ENCODE measurements around the gene C11orf24.
A peak's percentile ranks its signal among the peaks of the same experiment; 100 is the strongest.
"Not testable (repeated sequence)": the region's sequence is repeated elsewhere in the genome, so short reads cannot be mapped to it uniquely, and the experiment has no call there.

The C11orf24 gene

DNA sequence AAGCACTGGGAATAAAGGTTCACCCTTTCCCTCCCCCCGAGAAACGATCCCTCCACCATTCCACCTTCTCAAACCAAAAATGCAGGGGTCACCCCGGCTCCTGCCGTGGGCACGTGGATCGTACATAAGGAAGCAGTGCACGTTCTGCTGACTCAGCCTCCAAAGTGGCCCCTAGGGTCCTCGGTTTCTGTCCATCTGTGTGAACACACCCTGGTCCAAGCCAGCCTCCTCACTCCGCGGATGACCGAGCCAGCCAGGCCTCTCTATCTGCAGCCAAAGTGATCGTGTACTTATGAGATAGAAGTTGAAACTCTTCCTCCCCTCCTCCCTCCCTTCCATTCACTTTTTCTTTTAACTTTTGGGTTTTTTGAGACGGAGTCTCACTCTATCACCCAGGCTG lies 16.2 kb downstream of the C11orf24 start:
- no peak for ATAC-seq
- no peak for DNase-seq (ENCODE audit: low spot score in 2 of 2)
- peaks cover 4% of the 10 kb centered on the region for H3K36me3 Mint-ChIP-seq
- no peak overlapping the region for H3K27ac Mint-ChIP-seq
- H3K4me1 Mint-ChIP-seq, result peaks cover 9% of the 10 kb centered on the region
- H3K9me3 Mint-ChIP-seq, result no peaks in the 10 kb centered on the region
- H3K4me3 Mint-ChIP-seq, result no peak overlapping the region

DNA sequence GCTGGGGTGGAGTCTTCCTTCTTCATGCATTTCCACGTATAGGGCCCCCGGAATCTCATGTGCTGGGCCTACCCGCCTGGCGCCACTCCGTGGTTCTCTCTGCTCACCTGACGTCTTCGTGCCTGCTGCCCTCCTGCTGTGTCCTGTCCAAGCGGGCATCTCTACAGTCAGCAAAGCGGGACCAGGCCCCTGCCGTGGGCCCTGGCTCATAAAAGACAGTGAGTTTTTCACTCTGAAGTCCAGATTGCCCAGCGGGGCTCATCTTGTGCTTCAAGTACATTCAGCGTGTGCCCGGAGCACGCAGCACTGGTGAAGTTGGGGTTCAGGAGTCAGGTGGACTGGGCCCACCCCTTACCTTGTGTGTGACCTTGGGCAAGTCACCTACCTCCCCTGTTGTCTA lies 17.4 kb downstream of the C11orf24 start:
- H3K27ac Mint-ChIP-seq, result no peak overlapping the region
- no peak overlapping the region for H3K4me3 Mint-ChIP-seq
- DNase-seq (ENCODE audit: low spot score in 2 of 2) (no peak), ATAC-seq (no peak)
- H3K4me1 Mint-ChIP-seq, result peaks cover 9% of the 10 kb centered on the region
- H3K36me3 Mint-ChIP-seq, result no peaks in the 10 kb centered on the region
- peaks cover 2% of the 10 kb centered on the region for H3K9me3 Mint-ChIP-seq

DNA sequence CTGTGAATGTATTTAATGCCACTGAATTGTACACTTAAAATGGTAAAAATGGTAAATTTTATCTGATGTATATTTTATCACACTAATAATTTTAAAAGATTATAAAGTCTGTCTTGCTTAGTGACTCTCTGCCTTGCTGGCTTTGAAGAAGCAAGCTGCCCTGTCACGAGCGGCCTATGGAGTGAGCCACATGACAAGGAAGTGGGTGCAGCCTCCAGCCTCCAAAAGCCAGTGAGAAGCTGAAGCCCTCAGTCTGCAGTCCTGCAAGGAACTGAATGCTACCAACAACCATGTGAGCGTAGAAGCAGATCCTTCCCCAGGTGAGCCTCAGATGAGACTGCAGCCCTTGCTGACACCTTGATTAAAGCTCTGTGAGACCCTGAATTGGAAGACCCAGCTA lies 20.0 kb downstream of the C11orf24 start:
- H3K36me3 Mint-ChIP-seq, result no peaks in the 10 kb centered on the region
- ATAC-seq (no peak), DNase-seq (ENCODE audit: low spot score in 2 of 2) (no peak)
- no peaks in the 10 kb centered on the region for H3K4me1 Mint-ChIP-seq
- H3K4me3 Mint-ChIP-seq, result no peak overlapping the region
- H3K9me3 Mint-ChIP-seq, result peaks cover 2% of the 10 kb centered on the region
- no peak overlapping the region for H3K27ac Mint-ChIP-seq

DNA sequence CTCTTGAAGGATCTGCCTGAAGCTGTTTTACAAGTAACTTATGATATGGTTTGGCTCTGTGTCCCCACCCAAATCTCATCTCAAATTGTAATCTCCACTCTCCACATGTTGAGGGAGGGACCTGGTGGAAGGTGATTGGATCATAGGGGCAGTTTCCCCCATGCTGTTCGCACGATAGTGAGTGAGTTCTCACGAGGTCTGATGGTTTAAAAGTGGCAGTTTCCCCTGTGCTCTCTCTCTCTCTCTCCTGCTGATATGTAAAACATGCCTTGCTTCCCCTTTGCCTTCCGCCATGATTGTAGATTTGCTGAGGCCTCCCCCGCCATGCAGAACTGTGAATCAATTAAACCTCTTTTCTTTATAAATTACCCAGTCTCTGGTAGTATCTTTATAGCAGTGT lies 26.9 kb downstream of the C11orf24 start:
- DNase-seq (ENCODE audit: low spot score in 2 of 2); H3K4me3 Mint-ChIP-seq; H3K36me3 Mint-ChIP-seq; H3K9me3 Mint-ChIP-seq; ATAC-seq; H3K27ac Mint-ChIP-seq; H3K4me1 Mint-ChIP-seq: not testable (repeated sequence)

DNA sequence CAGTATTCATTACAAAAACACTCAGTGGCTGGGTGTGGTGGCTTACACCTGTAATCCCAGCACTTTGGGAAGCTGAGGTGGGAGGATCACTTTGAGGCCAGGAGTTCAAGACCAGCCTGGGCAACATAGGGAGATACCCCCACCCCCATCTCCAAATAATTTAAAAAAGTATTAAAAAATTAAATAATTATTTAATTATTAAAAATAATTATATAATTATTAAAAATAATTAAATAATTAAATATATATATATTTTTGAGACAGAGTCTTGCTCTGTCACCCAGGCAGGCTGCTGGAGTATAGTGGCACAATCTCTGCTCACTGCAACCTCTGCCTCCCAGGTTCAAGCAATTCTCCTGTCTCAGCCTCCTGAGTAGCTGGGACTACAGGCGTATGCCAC lies 27.9 kb downstream of the C11orf24 start:
- not testable (repeated sequence) for ATAC-seq; H3K27ac Mint-ChIP-seq; DNase-seq (ENCODE audit: low spot score in 2 of 2); H3K4me3 Mint-ChIP-seq; H3K9me3 Mint-ChIP-seq; H3K36me3 Mint-ChIP-seq; H3K4me1 Mint-ChIP-seq

DNA sequence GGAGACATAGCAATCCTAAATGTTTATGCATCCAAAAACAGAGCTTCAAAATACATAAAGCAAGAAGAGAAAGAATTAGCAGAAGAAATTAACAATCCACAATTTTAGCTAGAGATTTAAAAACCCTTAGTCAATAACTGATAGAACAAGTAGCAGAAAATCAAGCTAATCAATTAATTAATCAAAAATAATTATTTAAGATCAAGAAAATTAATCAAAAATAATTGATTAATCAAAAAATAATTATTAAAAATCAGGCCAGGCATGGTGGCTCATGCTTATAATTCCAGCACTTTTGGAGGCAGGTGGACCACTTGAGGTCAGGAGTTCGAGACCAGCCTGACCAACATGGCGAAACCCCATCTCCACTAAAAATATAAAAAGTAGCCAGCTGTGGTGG lies 29.2 kb downstream of the C11orf24 start:
- DNase-seq (ENCODE audit: low spot score in 2 of 2), result no peak
- Mint-ChIP-seq H3K4me1 (no peaks in the 10 kb centered on the region), H3K36me3 (no peaks in the 10 kb centered on the region), H3K9me3 (no peaks in the 10 kb centered on the region), H3K4me3 (no peak overlapping the region), H3K27ac (no peak overlapping the region)
- no peak for ATAC-seq

DNA sequence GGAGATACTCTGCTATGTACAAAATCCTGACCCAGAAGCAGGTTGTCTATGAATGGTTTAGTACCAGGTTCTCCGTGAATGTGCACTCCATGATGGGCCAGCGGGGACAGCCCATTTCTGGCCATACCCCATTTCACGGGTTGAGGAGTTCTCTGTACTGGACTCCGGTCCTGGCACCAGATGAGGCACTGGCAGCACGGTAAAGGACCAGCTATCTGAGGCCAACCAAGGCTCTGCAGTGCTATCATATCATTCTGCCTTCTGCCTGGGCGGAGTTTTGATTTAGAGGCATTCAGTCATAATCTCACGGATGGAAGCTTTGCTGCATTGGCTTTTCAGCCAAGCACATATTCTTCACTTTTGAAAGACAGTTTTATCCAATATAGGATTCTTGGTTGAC lies 40.2 kb downstream of the C11orf24 start:
- peaks cover 9% of the 10 kb centered on the region for H3K9me3 Mint-ChIP-seq
- H3K27ac Mint-ChIP-seq, result no peak overlapping the region
- H3K36me3 Mint-ChIP-seq, result no peaks in the 10 kb centered on the region
- H3K4me3 Mint-ChIP-seq, result no peak overlapping the region
- ATAC-seq (no peak), DNase-seq (ENCODE audit: low spot score in 2 of 2) (no peak)
- no peaks in the 10 kb centered on the region for H3K4me1 Mint-ChIP-seq

DNA sequence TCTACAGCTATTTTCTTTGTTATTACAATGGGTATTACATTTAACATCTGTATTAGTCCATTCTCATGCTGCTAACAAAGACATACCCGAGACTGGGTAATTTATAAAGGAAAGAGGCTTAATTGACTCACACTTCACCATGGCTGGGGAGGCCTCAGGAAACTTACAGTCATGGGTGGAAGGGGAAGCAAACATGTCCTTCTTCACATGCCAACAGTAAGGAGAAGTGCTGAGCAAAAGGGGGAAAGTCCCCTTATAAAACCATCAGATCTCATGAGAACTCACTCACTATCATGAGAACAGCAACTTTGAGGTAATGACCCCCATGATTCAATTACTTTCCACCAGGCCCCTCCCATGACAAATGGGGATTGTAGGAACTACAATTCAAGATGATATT lies 42.2 kb downstream of the C11orf24 start:
- Mint-ChIP-seq H3K4me1 (no peaks in the 10 kb centered on the region), H3K36me3 (no peaks in the 10 kb centered on the region), H3K27ac (no peak overlapping the region), H3K9me3 (peaks cover 9% of the 10 kb centered on the region), H3K4me3 (no peak overlapping the region)
- DNase-seq (ENCODE audit: low spot score in 2 of 2) (no peak), ATAC-seq (no peak)

DNA sequence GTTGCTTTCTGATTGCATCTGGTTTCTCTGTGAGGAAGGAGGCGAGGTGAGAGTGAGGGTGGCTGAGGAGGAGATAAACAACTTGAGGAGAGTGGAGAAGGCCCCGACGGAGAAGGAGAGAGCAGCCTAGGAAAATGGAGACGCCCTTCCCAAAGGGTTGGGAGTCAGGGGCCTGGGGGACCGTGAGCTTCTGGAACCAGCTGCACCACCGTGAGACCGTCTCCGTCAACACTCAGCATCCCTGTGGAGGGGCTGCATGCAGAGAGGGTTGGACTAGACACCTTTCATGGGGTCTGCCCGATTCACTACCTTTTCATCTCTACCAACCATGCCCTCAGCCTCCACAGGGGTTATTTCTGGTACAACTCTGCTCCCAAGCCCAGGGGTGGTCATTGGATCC lies 45.4 kb downstream of the C11orf24 start:
- ATAC-seq, result no peak

DNA sequence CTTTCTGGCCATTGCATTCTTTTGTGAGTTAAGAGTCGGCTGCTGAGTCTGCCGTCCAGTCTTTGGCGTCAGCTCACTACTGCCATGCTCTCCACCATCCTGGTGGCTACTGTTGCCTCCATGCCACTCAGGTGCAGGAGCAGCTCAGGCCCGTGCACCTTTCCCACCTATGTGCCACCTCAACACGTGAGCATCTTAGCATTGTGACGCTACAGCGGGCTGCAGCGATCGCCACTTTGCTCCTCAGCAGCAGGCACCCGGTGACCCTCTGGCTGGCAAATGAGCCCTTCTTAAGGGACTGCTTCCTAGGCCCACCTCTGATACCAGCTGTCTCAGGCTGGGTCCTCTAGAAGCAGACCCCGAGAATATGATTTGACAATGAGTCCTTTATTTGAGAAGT lies 47.2 kb downstream of the C11orf24 start:
- no peaks in the 10 kb centered on the region for H3K36me3 Mint-ChIP-seq
- no peak overlapping the region for H3K4me3 Mint-ChIP-seq
- H3K27ac Mint-ChIP-seq, result no peak overlapping the region
- ATAC-seq, result no peak
- DNase-seq (ENCODE audit: low spot score in 2 of 2), result no peak
- H3K9me3 Mint-ChIP-seq, result peaks cover 7% of the 10 kb centered on the region
- no peaks in the 10 kb centered on the region for H3K4me1 Mint-ChIP-seq

More for the DNA sequence above, 45.4 kb downstream of the C11orf24 start:
- DNase-seq (ENCODE audit: low spot score in 2 of 2), result no peak
- Mint-ChIP-seq H3K9me3 (peaks cover 9% of the 10 kb centered on the region), H3K36me3 (no peaks in the 10 kb centered on the region), H3K27ac (no peak overlapping the region), H3K4me3 (no peak overlapping the region), H3K4me1 (no peaks in the 10 kb centered on the region)

DNA sequence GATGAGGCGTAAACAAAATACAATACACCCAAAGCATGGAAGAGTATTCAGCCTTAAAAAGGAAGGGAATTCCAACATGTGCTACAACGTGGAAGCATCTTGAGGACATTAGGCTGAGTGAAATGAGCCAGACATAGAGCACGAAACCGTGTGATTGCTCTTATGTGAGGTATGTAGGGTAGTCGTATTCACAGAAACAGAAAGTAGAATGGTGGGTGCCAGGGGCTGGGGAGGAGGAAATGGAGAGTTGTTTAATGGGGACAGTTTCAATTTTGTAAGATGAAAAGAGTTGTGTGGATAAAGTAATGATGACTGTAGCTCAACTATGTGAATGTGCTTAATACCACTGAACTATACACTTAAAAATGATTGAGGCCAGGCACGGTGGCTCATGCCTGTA lies 48.5 kb downstream of the C11orf24 start:
- ATAC-seq (no peak), DNase-seq (ENCODE audit: low spot score in 2 of 2) (no peak)
- Mint-ChIP-seq H3K27ac (no peak overlapping the region), H3K4me3 (no peak overlapping the region), H3K4me1 (no peaks in the 10 kb centered on the region), H3K9me3 (no peaks in the 10 kb centered on the region), H3K36me3 (no peaks in the 10 kb centered on the region)

DNA sequence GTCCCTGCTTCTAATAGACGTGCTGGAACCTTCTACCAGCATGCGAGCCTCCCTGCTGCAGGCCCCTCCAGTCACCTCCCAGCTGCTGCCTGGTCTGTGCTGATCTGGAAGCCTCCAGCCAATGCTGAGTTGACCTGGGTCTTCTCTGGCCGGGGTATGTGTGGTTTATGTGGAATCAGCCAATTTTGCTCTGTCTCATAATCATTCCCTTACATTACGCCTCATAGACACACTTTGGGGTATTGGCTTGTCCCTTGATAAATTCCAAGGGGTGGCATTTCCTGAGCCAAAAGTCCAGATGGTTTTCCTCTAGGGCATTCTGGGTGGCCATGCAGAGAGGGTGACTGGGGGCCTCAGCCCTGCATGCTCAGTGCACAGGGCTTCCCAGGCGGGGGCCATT lies 50.4 kb downstream of the C11orf24 start:
- H3K4me3 Mint-ChIP-seq, result no peak overlapping the region
- ATAC-seq (no peak), DNase-seq (ENCODE audit: low spot score in 2 of 2) (no peak)
- H3K9me3 Mint-ChIP-seq, result no peaks in the 10 kb centered on the region
- no peaks in the 10 kb centered on the region for H3K4me1 Mint-ChIP-seq
- H3K27ac Mint-ChIP-seq, result no peak overlapping the region
- no peaks in the 10 kb centered on the region for H3K36me3 Mint-ChIP-seq

DNA sequence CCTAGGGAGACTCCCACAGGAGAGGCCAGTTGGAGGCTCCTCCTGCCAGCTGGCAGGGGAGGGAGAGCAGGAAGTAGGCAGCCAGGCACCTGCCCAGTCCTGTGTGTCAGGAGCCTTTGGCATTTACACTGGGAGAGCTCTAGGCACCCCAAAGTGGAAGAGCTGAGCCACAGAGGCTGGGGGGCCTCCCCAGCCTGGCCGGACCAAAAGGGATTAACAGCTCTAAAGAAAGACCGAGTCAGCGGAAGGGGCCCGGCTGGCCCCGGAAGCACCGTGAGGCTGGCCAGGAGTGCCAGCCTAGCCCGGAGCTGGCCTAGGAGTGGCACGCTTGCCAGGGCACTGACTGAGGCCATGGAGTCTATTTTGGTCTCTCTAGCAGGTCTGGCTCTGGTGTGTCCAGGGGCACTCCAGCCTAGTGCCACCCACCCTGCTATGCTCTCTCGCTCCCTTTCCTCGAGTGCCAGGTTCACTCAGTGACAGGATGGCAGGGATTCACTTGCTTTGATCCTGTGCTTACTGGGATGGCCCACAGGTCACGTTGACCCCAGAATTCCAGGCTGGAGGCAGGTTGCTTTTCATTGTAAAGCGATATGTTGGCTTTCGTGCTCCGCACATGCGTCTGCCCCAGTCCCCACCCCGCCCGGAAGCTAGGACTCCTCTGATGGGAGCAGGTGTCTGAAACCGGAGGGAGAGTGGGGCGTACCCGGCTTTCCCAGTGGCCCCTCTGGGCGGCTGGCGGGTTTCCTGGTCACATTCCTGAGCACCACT lies 55.4 kb downstream of the C11orf24 start:
- Mint-ChIP-seq H3K4me1 (peaks cover 23% of the 10 kb centered on the region), H3K9me3 (no peaks in the 10 kb centered on the region), H3K36me3 (peaks cover 32% of the 10 kb centered on the region), H3K4me3 (no peak overlapping the region), H3K27ac (no peak overlapping the region)
- DNase-seq (ENCODE audit: low spot score in 2 of 2) (no peak), ATAC-seq (no peak)

DNA sequence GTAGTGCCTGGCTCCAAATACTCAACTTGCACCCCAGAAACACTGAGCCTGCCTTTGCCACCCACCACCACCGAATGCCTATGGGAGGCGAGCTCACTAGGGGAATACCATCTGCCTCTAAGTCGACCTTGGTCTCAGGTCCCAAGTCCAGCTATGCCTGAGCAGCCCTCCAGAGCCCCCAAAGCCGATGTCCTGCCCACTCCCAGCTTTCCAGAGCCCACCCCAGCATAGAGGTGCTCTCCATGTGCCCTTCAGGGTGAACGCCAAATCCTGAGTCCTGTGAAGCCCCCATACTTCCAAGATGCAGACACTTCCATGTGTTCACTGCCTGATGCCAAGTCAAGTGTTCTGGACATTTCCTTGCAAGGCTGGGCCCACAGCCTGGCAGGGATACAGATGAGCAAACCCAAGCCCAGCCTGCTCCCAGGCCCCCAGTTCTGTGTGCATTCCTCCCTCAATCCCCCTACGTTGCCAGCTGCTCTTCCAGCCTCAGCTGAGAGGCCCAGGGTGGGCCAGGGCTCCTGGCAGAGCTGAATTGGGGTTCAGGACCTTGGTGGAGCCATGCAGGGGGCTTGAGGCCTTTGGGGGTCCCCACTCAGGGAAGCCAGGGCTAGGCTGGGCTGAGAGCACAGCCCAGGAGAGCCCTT lies 56.1 kb downstream of the C11orf24 start:
- H3K4me1 Mint-ChIP-seq, result peaks cover 30% of the 10 kb centered on the region
- peaks cover 33% of the 10 kb centered on the region for H3K36me3 Mint-ChIP-seq
- DNase-seq (ENCODE audit: low spot score in 2 of 2), result no peak
- no peaks in the 10 kb centered on the region for H3K9me3 Mint-ChIP-seq
- no peak for ATAC-seq
- peak overlapping the region; percentile 88 for H3K4me3 Mint-ChIP-seq
- peak overlapping the region; percentile 92 for H3K27ac Mint-ChIP-seq

DNA sequence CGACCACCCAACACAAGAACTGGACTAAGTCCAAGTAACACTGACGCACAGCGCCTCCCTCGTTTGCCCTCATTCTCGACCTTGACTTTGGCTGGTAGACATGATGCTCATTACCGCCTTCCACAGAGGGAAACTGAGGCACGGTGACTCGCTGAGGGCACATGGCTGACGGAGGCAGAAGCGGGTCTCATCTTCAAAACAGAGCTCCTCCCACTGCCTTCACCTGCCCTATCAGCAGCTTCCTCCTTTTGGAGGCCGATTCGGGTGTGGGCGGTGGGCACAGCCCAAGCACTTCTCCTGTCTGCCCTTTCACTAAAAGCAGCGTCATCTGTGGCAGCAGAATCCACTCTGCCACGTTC lies 56.7 kb downstream of the C11orf24 start:
- no peaks in the 10 kb centered on the region for H3K9me3 Mint-ChIP-seq
- H3K36me3 Mint-ChIP-seq, result peaks cover 33% of the 10 kb centered on the region
- peak overlapping the region; percentile 92 for H3K27ac Mint-ChIP-seq
- no peak for ATAC-seq
- H3K4me3 Mint-ChIP-seq, result peak overlapping the region; percentile 88
- DNase-seq (ENCODE audit: low spot score in 2 of 2), result peak; percentile 14 to 55
- peaks cover 36% of the 10 kb centered on the region for H3K4me1 Mint-ChIP-seq
